IPS-NIHi11 (cell line): ENCODE data around the gene SKI.
A peak's percentile ranks its signal among the peaks of the same experiment; 100 is the strongest.

Source experiments
- DNase-seq: peaks from one replicate; pipeline ENCODE4 v3.0.0; 2012; ENCODE audit warnings: mixed read lengths, low spot score

SKI gene

DNA sequence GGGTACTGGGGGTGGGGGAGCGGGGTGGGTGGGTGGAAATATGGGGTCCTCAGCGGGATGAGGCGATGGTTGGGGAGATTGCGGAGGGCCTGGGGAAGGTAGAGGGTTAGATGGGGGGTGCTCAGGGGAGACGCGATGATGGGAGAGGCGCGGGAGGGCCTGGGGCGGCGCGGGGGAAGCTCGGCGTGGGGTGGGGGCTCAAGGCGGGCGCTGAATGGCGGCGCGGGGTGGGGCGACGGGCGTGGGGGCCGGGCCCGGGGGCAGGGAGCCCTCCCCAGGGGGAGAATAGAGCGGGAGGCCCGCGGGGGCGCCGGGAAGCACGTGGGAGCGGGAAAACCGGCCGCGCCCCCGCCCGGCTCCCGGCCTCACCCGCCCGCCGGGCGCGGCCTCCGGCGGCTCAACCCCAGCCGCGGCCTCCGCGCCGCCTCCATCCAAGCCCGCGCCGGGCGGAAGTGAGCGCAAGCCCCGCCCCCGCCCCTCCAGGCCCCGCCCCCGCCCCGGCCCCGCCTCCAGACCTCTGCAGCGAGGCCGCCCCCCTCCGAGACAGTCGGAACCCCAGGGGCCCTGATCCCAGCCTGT, 33.7 kb upstream of the SKI start, which contains the start of gene FAAP20:
Gene FAAP20, minus strand, starts transcription at position 454 of the 579 bp plus-strand sequence. Its CDS starts 23 bp downstream, at position 431.
- DNase-seq, result peak; percentile 89

DNA sequence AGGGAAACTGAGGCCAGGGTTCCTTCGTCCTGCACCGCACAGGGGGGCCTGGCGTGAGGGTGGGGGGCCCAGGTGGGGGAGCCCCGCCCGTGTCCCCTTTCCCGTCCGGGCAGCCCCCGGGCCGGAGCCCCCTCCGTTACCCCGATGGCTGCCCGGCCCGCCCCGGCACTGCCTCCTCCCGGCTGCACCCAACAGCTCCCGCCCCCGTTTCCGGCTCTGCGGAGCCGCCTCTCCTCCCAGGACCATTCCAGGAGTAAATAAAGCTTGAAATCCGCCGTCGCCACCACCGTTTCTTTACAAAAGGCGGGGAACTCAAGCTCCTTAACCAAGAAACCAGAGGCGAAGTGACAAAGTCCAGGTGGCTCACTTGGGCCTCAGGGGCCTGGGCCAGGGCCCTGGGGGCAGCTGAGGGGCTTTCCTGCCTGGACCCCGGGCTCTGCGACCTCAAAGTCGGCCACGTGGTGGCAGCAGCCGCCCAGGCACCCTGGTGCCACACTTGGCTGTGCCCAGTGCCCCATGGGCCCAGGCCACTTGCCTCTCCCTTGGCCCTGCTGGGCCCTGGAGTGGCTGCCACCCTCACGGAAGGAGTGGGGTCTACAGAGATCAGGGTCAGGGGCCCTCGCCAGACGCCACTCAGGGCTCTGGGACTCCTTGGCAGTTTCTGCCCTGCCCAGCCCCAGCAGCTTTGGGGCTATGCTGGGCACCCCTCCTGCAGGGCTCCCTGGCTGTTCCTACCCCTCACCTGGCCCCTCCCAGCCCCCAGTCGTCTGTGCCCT, 33.0 kb upstream of the SKI start:
- peak; percentile 93 for DNase-seq

DNA sequence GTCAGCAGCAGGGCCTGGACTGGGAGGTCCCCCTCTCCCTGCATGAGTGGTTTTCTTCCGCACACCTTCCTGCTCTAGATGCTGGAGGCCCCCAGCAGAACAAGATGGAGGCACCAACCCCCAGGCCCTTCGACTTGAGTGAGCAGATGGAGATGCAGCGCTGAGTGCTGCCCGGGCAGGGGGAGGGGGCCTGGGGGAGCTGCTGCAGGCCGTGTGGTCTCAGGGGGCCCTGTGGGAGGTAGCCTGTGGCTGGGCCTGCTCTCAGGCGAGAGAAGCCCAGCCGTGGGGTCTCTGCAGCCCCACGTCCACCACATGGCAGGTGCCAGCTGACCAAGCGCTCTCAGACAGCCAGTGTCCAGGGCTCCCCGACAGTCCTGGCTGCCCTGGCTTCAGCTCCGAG, 32.3 kb upstream of the SKI start:
- DNase-seq, result no peak

DNA sequence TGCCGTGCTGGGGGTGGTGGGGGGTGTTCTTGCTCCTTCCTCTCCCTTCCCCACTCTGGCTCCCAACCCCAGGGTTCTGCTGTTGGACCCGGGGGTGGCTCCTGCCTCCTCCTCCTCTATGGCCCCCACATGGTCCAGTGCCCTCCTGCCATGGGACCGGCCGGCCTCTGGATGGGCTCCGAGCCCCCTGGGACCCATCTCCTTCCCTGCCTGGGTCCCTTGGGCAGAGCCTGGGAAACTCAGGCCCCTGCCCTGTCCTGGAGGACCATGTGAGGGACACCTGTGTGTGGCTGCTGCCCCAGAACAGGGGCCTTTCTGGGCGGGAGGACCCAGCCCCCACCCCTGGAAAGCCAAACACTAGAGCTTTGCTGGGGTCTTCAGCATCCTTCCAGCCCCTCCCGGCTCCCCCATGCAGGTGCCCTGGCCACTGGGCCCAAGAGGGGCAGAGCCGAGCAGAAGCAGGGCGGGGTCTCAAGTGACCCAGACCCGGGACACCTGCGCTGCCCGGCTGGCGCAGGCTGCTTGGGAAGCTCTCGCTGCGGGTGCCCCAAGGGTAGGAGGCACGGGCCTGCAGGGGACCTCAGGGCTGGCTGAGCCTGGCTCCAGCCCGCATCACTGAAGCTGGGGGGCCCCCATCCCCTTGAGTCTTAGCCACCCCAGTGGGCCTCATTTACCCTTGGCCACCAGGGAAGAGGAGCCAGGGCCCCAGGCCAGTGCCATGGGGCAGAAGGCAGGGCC, 31.0 kb upstream of the SKI start:
- no peak for DNase-seq

DNA sequence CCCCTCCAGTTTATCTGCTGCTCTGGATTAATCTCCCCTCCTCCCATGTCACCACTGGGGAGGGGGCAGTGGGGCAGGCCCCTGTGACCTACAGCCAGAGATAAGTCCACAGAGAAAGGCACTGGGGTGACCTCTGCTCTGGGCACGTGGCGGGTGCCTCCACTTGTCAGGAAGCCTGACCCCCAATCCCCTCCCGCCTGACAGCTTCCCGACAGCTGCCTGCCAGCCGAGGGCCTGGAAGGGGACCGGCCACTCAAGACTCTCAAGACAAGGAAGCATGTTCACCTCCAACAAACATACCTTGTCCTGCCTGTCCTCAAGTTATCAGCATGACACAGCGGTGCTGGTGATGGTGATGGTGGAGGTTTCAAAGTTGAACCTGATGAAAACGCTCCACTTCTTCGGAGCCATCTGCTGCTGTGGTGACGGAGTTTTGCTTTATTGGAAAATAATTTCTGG, 30.4 kb upstream of the SKI start:
- no peak for DNase-seq

DNA sequence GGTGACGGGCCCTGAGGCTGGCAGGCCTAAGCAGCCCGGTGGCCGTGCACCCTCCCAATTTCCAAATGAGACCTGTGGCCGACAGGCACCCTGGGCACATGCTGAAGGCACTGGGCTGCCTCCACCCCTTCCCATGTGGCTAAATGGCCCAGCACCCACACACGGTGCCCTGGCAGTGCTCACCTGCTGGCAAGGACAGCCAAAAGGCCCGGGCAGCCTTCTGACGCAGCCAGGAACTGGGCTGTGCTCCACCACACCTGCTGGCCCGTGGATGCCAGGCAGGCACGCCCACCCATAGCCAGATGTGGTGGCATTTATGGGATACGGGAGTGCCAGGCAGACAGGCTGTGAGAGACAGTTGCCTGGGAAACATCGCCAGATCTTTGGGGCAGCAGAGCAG, 29.5 kb upstream of the SKI start:
- DNase-seq, result no peak

DNA sequence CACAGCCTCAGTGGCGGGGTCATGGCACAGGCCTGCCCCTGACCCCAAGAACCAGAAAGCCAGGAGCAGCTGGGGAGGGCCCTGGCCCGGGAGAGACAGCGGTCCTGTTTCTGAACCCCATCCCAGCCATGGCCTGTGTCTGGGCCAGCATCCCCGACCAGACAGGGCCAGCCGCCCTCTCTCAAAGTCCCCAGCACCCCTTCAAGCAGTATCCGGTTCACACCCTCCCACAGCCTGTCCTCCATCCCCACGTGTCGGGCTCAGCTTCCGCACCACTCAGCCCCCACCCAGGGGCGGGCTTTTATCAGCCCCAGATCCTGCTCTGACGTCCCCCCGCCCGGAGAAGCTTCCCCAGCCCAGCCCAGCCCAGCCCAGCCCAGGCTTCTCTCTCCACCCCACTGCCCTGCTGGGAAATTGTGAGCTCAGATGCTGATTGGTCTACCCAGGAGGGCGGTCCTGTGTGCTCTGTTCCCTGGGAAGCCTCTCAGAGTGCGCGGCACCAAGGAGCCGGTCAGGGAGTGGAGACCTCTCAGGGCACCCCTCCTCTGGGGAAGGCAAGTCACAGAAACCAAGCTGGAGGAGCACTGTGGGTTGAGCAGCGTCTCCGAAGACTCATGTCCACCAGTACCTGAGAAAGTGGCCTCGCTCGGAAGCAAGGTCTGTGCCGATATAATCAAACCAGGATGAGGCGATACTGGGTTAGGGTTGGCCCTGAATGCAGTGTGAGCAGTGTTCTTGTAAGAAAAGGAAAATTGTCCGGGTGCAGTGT, 28.9 kb upstream of the SKI start:
- DNase-seq, result peak; percentile 85

DNA sequence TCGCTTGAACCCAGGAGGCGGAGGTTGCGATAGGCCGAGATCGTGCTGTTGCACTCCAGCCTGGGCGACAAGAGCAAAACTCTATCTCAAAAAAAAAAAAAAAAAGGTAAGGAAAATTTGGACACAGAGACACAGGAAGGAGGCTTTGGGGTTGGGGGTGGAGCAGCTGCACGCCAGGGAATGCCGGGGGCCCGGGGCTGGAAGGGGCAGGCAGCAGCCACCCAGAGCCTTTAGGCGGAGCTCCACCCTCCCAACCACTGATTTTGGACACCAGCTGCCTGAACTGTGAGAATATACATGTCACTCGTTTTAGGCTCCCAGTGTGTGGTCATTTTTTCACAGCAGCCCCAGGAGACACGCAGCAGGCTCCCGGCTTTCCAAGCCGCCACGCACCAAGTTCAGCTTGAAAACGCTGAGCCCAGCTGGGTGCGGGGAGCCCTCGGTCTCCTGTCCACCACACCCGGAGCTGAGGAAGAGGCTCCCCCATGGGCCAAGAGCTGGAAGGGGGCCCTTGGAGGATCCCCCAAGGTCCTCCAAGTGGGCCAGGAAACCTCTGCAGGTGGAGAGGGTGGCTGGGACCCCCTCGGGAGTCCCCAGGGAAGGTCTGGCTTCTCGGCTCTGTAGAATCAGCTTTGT, 27.7 kb upstream of the SKI start:
- no peak for DNase-seq

DNA sequence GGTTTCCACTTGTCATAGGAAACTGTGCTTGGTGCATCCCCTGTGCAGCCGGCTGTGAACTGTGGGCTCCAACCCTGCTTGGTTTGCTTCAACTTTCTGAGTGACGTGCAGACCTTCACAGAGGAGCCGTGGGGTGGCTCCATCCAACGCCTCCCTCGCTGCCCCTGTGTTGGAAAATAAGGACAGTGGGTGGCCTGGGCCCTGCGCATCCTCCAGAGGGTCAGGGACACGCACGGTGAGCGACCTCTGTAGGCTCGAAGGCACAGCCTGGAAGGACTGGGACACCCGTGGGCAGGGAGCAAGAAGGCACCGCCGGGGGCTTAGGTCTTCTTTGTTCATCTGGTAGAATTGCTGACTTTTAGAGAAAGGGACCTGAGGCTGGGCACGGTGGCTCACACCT, 27.1 kb upstream of the SKI start:
- DNase-seq, result no peak

DNA sequence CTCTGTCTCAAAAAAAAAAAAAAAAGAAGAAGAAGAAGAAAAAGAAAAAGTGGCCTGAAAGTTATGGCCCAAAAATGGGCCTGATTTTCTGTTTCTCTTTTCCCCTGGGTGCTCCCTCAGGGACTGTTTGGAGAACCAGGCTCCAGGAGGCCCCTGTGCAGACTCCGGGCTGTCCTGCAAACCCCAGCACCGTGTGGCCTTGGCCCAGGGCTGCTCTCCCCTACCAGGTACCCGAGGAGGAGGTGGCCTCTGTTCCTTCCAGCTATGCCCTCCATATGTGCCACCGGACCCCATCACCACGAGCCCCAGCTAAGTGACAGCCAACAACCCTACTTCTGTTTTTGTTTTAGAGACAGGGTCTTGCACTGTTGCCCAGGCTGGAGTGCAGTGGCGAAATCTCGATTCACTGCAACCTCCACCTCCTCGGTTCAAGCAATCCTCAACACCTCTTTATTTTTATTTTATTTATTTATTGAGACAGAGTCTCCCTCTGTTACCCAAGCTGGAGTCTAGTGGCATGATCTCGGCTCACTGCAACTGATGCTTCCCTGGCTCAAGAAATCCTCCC, 26.0 kb upstream of the SKI start:
- no peak for DNase-seq

DNA sequence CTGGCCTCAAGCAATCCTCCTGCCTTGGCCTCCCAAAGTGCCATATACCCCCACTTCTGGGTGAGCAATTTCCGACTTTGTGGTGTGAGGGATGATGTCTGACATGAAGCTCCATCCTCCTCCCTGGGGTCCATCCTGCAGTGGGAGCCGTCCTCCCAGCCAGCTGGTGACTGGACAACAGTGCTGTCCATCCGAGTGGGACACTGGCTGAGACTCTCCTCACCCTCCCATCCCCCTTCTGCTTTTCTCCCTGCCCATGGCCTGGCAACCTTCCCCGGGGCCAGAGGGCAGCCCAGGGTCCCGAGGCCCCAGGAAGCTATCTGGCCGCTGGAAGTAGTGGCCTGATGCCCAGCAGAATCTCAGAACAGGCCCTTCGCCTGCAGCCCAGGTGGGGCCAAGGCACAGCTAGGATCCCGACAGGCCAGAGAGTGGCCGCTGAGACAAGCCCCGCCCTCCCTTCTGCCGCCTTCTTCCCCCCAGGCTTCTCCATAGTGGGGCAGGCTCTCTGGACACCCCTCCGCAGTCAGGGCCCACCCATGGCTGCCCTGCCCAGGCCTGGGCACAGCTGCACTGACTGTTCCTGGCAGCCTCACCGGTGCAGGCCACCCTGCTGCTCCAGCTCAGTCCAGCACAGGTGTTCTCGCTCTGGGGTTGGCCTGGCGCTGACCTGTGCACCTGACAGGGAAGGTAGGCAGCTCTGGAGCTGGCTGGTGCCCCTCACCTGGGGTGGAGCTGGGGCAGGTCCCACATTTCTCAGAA, 25.1 kb upstream of the SKI start:
- DNase-seq, result no peak

DNA sequence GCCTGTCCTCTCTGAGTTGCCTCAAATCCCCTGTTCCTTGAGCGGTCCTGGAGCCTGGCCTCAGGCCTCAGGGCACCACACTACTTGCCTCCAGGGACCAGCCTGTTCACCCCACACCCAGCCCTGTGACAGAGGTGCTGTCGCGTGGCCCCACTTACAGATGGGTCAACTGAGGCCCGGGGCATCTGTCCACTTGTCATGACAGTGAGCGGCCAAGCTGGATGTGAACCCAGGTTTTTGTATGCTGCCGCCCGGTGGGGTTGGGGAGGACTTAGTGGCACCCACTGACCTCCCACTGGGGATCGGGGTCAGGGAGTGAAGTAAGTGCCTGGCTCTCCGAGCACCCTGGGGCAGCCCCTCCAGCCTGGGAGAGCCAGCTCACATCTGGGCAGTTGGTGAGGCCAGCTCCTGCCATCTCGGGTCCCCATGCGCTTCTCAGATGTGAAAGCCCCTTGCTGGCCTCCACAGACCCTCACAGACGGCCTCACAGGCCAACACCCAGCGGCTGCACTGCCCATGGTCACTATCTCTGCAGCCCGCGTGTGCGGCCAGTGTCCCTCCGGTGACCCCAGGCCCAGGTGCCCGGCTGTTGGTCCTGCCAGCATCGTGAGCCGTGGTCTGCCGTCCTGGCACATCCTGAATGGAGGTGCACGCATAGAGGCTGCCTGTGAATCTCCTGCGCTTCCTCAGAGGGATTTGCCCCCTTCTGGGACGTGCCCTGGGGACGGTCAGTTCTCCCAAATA, 24.3 kb upstream of the SKI start:
- DNase-seq, result no peak

DNA sequence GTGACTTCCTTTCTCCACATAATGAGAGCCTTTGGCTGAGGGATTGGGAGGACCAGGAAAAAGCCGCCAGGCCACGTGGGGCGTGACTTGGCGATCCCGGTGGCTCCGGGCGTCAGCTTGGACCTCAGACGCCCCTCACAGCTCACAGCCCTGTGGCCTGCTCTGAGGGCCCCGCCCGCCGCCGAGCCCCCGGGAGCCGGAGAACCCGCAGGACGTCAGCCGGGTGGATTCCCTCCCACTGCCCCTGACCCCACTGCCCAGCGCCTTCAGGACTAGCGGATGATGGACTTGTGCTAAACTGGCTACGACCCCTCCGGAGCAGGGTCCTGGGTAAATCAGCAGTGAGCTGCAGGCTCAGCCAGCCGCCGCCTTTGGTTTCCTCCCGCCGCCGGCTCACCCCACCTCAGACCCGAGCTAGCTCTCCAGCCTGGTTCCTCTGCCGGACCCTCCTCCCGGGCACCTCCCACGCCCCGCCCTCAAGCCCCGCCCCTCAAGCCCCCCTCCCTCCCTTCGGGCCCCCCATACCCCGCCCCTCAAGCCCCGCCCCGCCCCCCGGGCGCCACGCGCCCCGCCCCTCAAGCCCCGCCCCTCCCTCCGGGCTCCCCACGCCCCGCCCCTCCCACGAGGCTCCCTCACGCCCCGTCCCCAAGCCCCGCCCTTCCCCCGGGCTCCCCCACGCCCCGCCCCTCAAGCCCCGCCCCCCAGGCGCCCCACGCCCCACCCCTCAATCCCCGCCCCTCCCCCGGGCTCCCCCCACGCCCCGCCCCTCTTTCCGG, 23.5 kb upstream of the SKI start:
- DNase-seq, result peak; percentile 94

DNA sequence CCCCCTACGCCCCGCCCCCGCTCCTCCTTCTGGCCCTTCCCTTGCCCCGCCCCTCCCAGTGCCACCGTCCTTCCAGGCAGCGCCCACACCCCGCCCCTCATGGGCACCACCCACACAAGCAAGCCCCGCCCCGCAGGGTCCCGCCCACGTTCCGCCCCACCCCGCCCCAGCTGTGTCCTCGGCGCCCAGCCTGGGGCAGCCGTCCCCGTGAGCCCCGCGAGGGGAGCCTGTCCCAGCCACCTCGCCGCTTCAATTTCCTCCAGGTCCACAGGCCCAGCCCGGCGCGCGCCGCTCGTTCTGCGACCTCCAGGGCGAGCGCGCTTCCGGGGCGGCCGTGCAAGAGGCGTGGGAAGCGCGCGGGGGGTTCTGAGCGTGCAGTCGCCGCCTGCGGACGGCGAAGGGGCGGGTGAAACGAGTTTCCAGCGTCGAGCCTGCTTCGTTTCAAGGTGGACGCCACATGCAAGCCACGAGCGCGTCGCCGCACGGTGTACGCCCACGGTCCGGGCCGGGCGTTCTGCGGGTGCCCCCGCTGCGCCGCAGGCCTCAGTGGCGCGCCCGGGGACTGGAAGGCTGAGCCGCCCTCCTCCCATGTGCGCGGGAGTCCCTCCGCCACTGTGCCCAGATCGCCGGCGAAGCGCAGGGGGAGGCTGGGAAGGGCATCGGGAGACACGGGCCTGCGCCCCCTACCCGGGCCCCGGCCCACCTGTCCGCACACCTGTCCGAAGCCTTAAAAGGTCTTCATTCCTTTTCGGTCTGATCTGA, 22.7 kb upstream of the SKI start:
- peak; percentile 94 for DNase-seq

DNA sequence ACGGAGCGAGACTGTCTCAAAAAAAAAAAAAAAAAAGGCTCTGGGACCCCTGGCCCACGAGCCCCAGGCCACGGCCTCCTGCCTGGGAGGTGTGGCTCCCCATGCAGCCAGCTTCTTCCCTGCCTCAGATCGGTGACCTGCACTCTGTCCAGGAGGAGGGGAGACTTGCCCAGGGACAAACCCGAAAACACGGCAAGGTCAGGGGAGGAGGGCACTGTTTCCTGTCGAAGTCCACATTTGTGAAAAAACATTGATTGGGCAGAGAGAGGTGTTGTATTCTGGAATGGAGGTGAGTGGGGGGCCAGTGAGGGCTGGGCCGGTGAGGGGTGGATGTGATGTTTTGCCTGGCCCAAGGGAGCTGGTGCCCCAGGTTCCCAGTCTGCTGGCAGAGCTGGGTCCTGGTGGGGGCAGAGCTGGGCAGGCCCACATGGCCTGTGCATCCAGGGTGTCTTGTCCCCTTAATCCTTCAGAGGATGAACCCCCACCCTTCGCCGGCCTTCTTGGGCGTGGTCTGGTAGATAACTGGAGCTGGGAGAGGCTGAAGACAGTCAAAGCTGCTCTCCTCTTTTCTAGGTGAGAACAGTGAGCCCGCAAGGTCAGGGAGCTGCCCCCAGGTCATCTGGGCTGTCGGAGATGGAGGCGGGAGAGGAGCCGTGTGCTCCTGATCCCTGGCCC, 21.2 kb upstream of the SKI start:
- no peak for DNase-seq

DNA sequence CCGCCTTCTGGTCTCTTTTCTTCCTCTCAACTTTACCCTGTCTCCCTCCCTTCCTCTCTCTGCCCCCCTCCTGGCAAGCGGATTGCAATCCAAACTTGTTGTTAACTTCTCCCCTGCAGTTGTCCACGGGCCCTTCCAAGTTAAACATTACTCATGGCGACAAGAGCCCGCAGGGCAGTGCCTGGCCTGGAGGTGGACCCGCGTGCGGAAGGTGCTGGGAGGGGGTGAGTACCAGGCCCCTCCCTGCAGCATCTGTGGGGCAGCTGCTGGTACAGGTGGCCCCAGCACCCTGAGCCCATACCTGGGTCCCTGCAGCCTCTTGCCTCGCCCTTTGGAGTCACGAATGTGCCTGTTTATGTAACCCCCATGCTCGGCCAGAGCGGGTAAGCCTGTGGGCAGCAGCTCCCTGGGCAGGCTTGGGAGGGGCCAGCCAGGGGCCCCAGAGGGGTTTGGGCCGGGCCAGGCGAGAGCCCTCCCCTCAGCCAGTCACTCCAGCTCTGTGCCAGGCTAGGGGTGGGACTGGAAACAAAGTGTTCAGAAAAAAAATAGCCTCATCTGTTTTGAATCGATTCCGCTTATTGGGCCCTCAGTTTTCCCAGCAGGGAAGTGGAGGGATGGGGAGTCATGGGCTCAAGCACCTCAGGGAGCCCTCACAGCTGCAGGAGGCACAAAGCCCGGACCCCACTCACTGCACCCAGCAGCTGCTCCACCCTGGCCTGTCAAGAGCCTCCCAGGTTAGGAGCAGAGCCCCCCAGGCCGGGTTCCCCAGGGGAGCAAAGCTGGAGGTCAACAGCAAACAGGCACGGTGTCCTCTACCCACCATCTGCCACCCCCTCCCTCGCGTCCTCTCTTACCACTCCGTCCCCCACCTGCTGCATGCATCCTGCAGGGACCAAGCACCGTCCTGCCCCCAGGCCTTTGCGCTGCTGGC, 19.5 kb upstream of the SKI start:
- DNase-seq, result no peak
